ENCODE data around the gene ATAT1. TPM values are rescaled to one million over a fixed set of nuclear protein-coding genes. Genes with fewer than 3 reads are reported as not detected.
A peak's percentile ranks its signal among the peaks of the same experiment; 100 is the strongest.

The ATAT1 gene
- total and polyA plus RNA-seq, 2 experiments from 2014 or later: 12.8 to 23.0 TPM

DNA sequence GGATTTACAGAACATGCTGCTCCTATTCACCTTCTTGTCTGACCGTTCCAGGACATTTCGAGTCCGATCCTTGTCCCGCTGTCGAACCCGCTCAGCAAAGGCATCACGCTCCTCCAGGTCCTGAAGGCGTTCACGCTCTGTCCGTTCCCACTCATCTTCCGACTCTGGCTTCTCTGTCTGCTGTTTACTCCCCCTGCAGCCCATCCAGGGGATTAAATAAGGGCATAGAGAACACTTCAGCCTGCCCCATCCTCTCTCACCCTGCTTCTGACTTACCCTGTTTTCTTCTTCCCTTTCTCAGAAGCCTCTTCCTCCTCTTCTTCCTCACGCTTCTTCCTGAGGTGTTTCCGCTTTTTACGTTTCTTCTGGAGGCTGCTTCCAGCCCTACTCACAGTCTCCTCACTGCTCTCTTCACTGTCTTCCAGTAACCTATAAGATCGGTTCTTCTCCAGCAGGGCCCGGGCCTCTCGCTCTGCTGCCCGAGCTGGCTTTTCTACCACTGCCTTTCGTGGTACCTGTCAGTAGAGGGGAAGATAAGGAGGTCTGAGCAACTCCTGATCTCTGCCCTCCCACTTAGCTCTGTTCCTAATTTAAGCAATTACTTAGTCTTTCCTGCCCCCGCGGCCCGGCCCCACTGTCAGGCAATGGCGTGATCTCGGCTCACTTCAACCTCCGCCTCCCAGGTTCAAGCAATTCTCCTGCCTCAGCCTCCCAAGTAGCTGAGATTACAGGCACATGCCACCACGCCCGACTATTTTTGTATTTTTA lies 44.3 kb downstream of the ATAT1 start (continued):
- TF ChIP-seq, protein P1, sequence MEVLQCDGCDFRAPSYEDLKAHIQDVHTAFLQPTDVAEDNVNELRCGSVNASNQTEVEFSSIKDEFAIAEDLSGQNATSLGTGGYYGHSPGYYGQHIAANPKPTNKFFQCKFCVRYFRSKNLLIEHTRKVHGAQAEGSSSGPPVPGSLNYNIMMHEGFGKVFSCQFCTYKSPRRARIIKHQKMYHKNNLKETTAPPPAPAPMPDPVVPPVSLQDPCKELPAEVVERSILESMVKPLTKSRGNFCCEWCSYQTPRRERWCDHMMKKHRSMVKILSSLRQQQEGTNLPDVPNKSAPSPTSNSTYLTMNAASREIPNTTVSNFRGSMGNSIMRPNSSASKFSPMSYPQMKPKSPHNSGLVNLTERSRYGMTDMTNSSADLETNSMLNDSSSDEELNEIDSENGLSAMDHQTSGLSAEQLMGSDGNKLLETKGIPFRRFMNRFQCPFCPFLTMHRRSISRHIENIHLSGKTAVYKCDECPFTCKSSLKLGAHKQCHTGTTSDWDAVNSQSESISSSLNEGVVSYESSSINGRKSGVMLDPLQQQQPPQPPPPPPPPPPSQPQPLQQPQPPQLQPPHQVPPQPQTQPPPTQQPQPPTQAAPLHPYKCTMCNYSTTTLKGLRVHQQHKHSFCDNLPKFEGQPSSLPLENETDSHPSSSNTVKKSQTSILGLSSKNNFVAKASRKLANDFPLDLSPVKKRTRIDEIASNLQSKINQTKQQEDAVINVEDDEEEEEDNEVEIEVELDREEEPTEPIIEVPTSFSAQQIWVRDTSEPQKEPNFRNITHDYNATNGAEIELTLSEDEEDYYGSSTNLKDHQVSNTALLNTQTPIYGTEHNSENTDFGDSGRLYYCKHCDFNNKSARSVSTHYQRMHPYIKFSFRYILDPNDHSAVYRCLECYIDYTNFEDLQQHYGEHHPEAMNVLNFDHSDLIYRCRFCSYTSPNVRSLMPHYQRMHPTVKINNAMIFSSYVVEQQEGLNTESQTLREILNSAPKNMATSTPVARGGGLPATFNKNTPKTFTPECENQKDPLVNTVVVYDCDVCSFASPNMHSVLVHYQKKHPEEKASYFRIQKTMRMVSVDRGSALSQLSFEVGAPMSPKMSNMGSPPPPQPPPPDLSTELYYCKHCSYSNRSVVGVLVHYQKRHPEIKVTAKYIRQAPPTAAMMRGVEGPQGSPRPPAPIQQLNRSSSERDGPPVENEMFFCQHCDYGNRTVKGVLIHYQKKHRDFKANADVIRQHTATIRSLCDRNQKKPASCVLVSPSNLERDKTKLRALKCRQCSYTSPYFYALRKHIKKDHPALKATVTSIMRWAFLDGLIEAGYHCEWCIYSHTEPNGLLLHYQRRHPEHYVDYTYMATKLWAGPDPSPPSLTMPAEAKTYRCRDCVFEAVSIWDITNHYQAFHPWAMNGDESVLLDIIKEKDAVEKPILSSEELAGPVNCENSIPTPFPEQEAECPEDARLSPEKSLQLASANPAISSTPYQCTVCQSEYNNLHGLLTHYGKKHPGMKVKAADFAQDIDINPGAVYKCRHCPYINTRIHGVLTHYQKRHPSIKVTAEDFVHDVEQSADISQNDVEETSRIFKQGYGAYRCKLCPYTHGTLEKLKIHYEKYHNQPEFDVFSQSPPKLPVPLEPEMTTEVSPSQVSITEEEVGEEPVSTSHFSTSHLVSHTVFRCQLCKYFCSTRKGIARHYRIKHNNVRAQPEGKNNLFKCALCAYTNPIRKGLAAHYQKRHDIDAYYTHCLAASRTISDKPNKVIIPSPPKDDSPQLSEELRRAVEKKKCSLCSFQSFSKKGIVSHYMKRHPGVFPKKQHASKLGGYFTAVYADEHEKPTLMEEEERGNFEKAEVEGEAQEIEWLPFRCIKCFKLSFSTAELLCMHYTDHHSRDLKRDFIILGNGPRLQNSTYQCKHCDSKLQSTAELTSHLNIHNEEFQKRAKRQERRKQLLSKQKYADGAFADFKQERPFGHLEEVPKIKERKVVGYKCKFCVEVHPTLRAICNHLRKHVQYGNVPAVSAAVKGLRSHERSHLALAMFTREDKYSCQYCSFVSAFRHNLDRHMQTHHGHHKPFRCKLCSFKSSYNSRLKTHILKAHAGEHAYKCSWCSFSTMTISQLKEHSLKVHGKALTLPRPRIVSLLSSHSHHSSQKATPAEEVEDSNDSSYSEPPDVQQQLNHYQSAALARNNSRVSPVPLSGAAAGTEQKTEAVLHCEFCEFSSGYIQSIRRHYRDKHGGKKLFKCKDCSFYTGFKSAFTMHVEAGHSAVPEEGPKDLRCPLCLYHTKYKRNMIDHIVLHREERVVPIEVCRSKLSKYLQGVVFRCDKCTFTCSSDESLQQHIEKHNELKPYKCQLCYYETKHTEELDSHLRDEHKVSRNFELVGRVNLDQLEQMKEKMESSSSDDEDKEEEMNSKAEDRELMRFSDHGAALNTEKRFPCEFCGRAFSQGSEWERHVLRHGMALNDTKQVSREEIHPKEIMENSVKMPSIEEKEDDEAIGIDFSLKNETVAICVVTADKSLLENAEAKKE (CRISPR knock-in tag; IDR thresholded peaks at IDR 0.05): no peak

DNA sequence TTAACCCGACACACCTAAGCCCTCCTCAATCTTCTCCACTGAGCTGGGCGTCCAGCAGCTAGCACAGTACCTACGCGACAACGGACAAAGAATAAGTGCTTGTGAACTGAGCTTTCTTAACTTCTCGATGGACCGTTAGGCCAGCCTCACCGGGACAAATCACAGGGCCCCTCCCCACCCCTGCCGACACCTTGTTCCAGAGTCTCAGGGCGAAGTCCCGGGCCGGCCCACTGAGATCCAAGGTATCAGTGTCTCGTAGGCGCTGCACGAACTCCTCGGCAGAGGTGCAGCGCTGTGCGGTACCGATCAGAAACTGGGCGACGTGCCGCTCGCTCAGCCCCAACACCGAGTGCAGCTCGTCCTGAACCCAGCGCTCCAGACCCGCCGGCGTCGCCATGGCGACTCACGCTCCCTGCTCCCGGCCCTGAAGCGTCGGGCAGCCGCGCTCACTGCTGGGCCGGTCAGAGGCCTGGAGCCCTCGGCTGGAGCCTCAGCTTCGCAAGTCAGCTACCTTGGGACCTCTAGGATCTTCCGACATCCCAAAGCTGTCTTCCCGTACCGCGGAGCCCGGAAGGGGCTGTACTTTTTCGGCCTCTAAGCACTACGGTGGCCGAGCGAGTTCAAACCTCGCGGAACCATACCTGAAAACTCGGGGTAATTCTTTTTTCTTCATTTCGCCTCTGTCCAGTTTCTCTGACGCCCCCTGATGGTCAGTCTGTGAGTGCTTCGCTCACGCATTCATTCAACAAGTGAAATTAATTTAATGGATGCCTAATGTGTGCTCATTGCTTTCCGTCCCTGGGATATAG lies 46.0 kb downstream of the ATAT1 start, which contains the start of gene DHX16:
Gene DHX16, minus strand, starts transcription at position 562 of the 809 bp plus-strand sequence. Its CDS starts 165 bp downstream, at position 397.
- DNase-seq (ENCODE audit: low spot score) (peak; percentile 99), ATAC-seq (peak; percentile 90)
- H3K27ac Mint-ChIP-seq: no peak within 1 kb of the TSS; the same call in 1 of the 2 replicates
- 0 out of 2 replicates have a peak, but pooled peaks cover 3% of the 10 kb centered on the region for H3F3A ChIP-seq (replicated peaks; ENCODE audit: low read depth)
- H3K27me3 ChIP-seq (ENCODE audit: insufficient read depth): no peaks in the 10 kb centered on the region
- H3K9me3 Mint-ChIP-seq: no peaks in the 10 kb centered on the region
- peak within 1 kb of the TSS; percentile 89 for H3K4me2 ChIP-seq
- no peaks in the 10 kb centered on the region for H3K9me2 ChIP-seq (ENCODE audit: insufficient read depth)
- H3K27me3 Mint-ChIP-seq (ENCODE audit: insufficient read depth, low read depth, poor library complexity): peaks cover 4% of the 10 kb centered on the region
- H3K4me1 ChIP-seq (ENCODE audit: insufficient read depth): no peaks in the 10 kb centered on the region; the same call in 1 of the 2 replicates
- no peak within 1 kb of the TSS for H3K27ac ChIP-seq (ENCODE audit: low read depth)
- H3K36me3 ChIP-seq (ENCODE audit: insufficient read depth): peaks cover 13% of the 10 kb centered on the region; the same call in 1 of the 2 replicates
- H3K4me3 Mint-ChIP-seq: peak within 1 kb of the TSS; percentile 94
- peak within 1 kb of the TSS; percentile 71 for H3K4me3 ChIP-seq
- H3K36me3 Mint-ChIP-seq (ENCODE audit: low read depth): peaks cover 31% of the 10 kb centered on the region
- peaks cover 11% of the 10 kb centered on the region for H3K79me2 ChIP-seq (replicated peaks; ENCODE audit: insufficient read depth)
- H4K20me1 ChIP-seq (replicated peaks; ENCODE audit: insufficient read depth): no peaks in the 10 kb centered on the region; the same call in 1 of the 2 replicates
- TF ChIP-seq NANOG (IDR thresholded peaks at IDR 0.05; ENCODE audit: borderline replicate concordance) (no peak), ZNF331 (CRISPR knock-in tag; IDR thresholded peaks at IDR 0.05; ENCODE audit: low read depth) (no peak), POLR2AphosphoS5 (IDR thresholded peaks at IDR 0.05; ENCODE audit: low read depth) (peak; percentile 70; the same call in 1 of the 2 replicates), CREB1 (CRISPR knock-in tag; IDR thresholded peaks at IDR 0.05; ENCODE audit: low read depth) (peak; percentile 6; the same call in 1 of the 2 replicates), JUNB (IDR thresholded peaks at IDR 0.05; ENCODE audit: unreplicated experiment) (no peak), EZH2phosphoT487 (IDR thresholded peaks at IDR 0.05; ENCODE audit: unreplicated experiment) (no peak)
- TF ChIP-seq, protein P2, sequence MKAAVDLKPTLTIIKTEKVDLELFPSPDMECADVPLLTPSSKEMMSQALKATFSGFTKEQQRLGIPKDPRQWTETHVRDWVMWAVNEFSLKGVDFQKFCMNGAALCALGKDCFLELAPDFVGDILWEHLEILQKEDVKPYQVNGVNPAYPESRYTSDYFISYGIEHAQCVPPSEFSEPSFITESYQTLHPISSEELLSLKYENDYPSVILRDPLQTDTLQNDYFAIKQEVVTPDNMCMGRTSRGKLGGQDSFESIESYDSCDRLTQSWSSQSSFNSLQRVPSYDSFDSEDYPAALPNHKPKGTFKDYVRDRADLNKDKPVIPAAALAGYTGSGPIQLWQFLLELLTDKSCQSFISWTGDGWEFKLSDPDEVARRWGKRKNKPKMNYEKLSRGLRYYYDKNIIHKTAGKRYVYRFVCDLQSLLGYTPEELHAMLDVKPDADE (IDR thresholded peaks at IDR 0.05): peak; percentile 46; the same call in 1 of the 2 replicates
- TF ChIP-seq, protein P3, sequence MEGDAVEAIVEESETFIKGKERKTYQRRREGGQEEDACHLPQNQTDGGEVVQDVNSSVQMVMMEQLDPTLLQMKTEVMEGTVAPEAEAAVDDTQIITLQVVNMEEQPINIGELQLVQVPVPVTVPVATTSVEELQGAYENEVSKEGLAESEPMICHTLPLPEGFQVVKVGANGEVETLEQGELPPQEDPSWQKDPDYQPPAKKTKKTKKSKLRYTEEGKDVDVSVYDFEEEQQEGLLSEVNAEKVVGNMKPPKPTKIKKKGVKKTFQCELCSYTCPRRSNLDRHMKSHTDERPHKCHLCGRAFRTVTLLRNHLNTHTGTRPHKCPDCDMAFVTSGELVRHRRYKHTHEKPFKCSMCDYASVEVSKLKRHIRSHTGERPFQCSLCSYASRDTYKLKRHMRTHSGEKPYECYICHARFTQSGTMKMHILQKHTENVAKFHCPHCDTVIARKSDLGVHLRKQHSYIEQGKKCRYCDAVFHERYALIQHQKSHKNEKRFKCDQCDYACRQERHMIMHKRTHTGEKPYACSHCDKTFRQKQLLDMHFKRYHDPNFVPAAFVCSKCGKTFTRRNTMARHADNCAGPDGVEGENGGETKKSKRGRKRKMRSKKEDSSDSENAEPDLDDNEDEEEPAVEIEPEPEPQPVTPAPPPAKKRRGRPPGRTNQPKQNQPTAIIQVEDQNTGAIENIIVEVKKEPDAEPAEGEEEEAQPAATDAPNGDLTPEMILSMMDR (conservative IDR thresholded peaks at IDR 0.05; ENCODE audit: low read depth in 2 of 2): peak; percentile 86 to 96
- peak within 1 kb of the TSS; percentile 54 for H2AFZ ChIP-seq
- H3K4me1 Mint-ChIP-seq: peaks cover 5% of the 10 kb centered on the region
